ENCODE results near the gene FAM43A. TPM values are rescaled to one million over a fixed set of nuclear protein-coding genes. Genes with fewer than 3 reads are reported as not detected.

FAM43A gene
- total and polyA plus RNA-seq, 9 of the 15 experiments (the other 6 are each of a cell fraction or from before 2014, with no cell fraction given): 0.03 to 1.2 (median 0.21) TPM

- TF ChIP-seq CBX8 (IDR thresholded peaks at IDR 0.05; ENCODE audit: borderline replicate concordance, extremely low read depth, low read depth, low read length, poor library complexity, severe bottlenecking) (no peak), ILK (tag; IDR thresholded peaks at IDR 0.05; ENCODE audit: borderline replicate concordance, low read depth) (no peak), NFIC (IDR thresholded peaks at IDR 0.05) (peak; percentile 97), RHOXF2B (CRISPR knock-in tag; conservative IDR thresholded peaks at IDR 0.05) (no peak), PKNOX1 (IDR thresholded peaks at IDR 0.05) (0 out of 2 replicates have a peak, but pooled peaks have one; percentile 2), DMBX1 (CRISPR knock-in tag; IDR thresholded peaks at IDR 0.05; ENCODE audit: borderline replicate concordance) (no peak), ESRRB (CRISPR knock-in tag; IDR thresholded peaks at IDR 0.05; ENCODE audit: borderline replicate concordance) (no peak), ZFPM2 (CRISPR knock-in tag; IDR thresholded peaks at IDR 0.05) (no peak), AFF4 (CRISPR knock-in tag; IDR thresholded peaks at IDR 0.05) (no peak), SAFB2 (IDR thresholded peaks at IDR 0.05; ENCODE audit: borderline replicate concordance, low read depth, low read length, severe bottlenecking) (no peak), HNRNPUL1 (IDR thresholded peaks at IDR 0.05; ENCODE audit: low read length) (no peak), VEZF1 (CRISPR knock-in tag; IDR thresholded peaks at IDR 0.05) (peak; percentile 32; the same call in 1 of the 2 replicates), HDAC3 (IDR thresholded peaks at IDR 0.05; ENCODE audit: borderline replicate concordance, partially characterized antibody) (no peak)
Measured at GRCh38 chr3:194682694-194683310, 2.9 kb upstream of the FAM43A start (continued).

Measured in K562 (cell line).